ENCODE results near the gene PRSS35. TPM values are rescaled to one million over a fixed set of nuclear protein-coding genes. Genes with fewer than 3 reads are reported as not detected.

The PRSS35 gene
- total and polyA plus RNA-seq, 2 of the 13 experiments (the other 11 are each of a cell fraction or from before 2014, with no cell fraction given), result not detected

GRCh38 chr6:83536647-83537589 lies 24.6 kb downstream of the PRSS35 start:
- Histone ChIP-seq H3K4me1 (ENCODE audit: insufficient read depth, low read length) (no peaks in the 10 kb centered on the region), H2AFZ (ENCODE audit: low read length) (no peak overlapping the region), H3K4me3 (replicated peaks in 1 of 3; ENCODE audit: insufficient read depth in 1 of 3, low read depth in 2 of 3, low read length in 3 of 3) (no peak overlapping the region), H3K4me2 (ENCODE audit: low read depth, low read length) (no peak overlapping the region), H3K36me3 (replicated peaks in 1 of 2; ENCODE audit: control insufficient read depth in 1 of 2, insufficient read depth in 2 of 2, low read length in 2 of 2) (no peaks in the 10 kb centered on the region), H3K9me3 (ENCODE audit: low read length) (no peaks in the 10 kb centered on the region), H3K27ac (ENCODE audit: extremely low read length, insufficient read depth, low read length) (no peak overlapping the region), H3K27me3 (ENCODE audit: control insufficient read depth in 1 of 2, insufficient read depth in 2 of 2, low read length in 2 of 2) (peaks cover 0 to 6% of the 10 kb centered on the region in 2 experiments; a peak in 2 of 5 replicates), H3K9ac (ENCODE audit: insufficient read depth, low read depth, low read length) (no peak overlapping the region), H3K79me2 (ENCODE audit: insufficient read depth, low read length) (no peaks in the 10 kb centered on the region), H4K20me1 (ENCODE audit: insufficient read depth, low read length) (no peaks in the 10 kb centered on the region)
- no peak for DNase-seq (ENCODE audit: low spot score)
- POLR2A ChIA-PET, result no interaction called here
- FAIRE-seq, result no peak
- BruUV-seq (replicated peaks), result no TSS peak
- CTCF ChIA-PET (ENCODE audit: low intra/inter-chr PET ratio, low total read pairs), result interaction anchor here (0.9 kb wide), 1 partner anchor 315 kb away, joined by 5 read pairs; no protein-coding TSS in a partner anchor
- in situ Hi-C loops (cut with HindIII; ENCODE audit: extremely low pct_ligation_motif_present, low pct_unique_long_range_greater_than_20kb), result no loop called here
- TF ChIP-seq SRSF9 (IDR thresholded peaks at IDR 0.05; ENCODE audit: borderline replicate concordance, insufficient read depth, low read depth, low read length, poor library complexity, severe bottlenecking), result peak; percentile 30
- TF ChIP-seq SMC3 (IDR thresholded peaks at IDR 0.05; ENCODE audit: low read length), result no peak
- TF ChIP-seq ZFAT (CRISPR knock-in tag; conservative IDR thresholded peaks at IDR 0.05), result no peak
- intact Hi-C loops (cut with micrococcal nuclease; ENCODE audit: unreplicated experiment), result no loop called here
- no peak for ATAC-seq
- 10% methylated on average over 4 of the region's 4 CpGs for WGBS (ENCODE audit: low lambda C conversion rate)

- intact Hi-C loops (cut with micrococcal nuclease; ENCODE audit: unreplicated experiment), result no loop called here
- FAIRE-seq (no peak), DNase-seq (ENCODE audit: low spot score) (no peak), ATAC-seq (no peak)
- Histone ChIP-seq H3K79me2 (ENCODE audit: insufficient read depth, low read length) (no peaks in the 10 kb centered on the region), H3K36me3 (replicated peaks in 1 of 2; ENCODE audit: control insufficient read depth in 1 of 2, insufficient read depth in 2 of 2, low read length in 2 of 2) (no peaks in the 10 kb centered on the region), H2AFZ (ENCODE audit: low read length) (no peak overlapping the region), H3K4me3 (replicated peaks in 1 of 3; ENCODE audit: insufficient read depth in 1 of 3, low read depth in 2 of 3, low read length in 3 of 3) (no peak overlapping the region), H4K20me1 (ENCODE audit: insufficient read depth, low read length) (no peaks in the 10 kb centered on the region), H3K9me3 (ENCODE audit: low read length) (no peaks in the 10 kb centered on the region), H3K27me3 (ENCODE audit: control insufficient read depth in 1 of 2, insufficient read depth in 2 of 2, low read length in 2 of 2) (peaks cover 0 to 6% of the 10 kb centered on the region in 2 experiments; a peak in 2 of 5 replicates), H3K9ac (ENCODE audit: insufficient read depth, low read depth, low read length) (no peak overlapping the region), H3K27ac (ENCODE audit: extremely low read length, insufficient read depth, low read length) (no peak overlapping the region), H3K4me2 (ENCODE audit: low read depth, low read length) (no peak overlapping the region), H3K4me1 (ENCODE audit: insufficient read depth, low read length) (no peaks in the 10 kb centered on the region)
- POLR2A ChIA-PET, result no interaction called here
- in situ Hi-C loops (cut with HindIII; ENCODE audit: extremely low pct_ligation_motif_present, low pct_unique_long_range_greater_than_20kb), result no loop called here
- TF ChIP-seq FOXP4 (CRISPR knock-in tag; IDR thresholded peaks at IDR 0.05), result no peak
- no peak for TF ChIP-seq ZNF597 (CRISPR knock-in tag; IDR thresholded peaks at IDR 0.05)
- TF ChIP-seq CCAR2 (optimal IDR thresholded peaks at IDR 0.05; ENCODE audit: low read depth, low read length), result no peak
- no peak for TF ChIP-seq MIER2 (CRISPR knock-in tag; IDR thresholded peaks at IDR 0.05)
- no peak for TF ChIP-seq RXRB (CRISPR knock-in tag; IDR thresholded peaks at IDR 0.05; ENCODE audit: borderline replicate concordance)
- TF ChIP-seq HDAC1 (CRISPR knock-in tag; IDR thresholded peaks at IDR 0.05), result no peak
- 3% methylated on average over 4 of the region's 4 CpGs for WGBS (ENCODE audit: low lambda C conversion rate)
- BruUV-seq (replicated peaks), result no TSS peak
- CTCF ChIA-PET (ENCODE audit: low intra/inter-chr PET ratio, low total read pairs), result no interaction called here
Measured at GRCh38 chr6:83539678-83540077, 27.3 kb downstream of the PRSS35 start.

Data from HepG2 (cell line).